ENCODE data around the gene PLPPR5. TPM values are rescaled to one million over a fixed set of nuclear protein-coding genes. Genes with fewer than 3 reads are reported as not detected.

The PLPPR5 gene
- total and polyA plus RNA-seq, 8 donors, result 0.06 to 1.5 (median 0.17) TPM; not detected in 1

DNA sequence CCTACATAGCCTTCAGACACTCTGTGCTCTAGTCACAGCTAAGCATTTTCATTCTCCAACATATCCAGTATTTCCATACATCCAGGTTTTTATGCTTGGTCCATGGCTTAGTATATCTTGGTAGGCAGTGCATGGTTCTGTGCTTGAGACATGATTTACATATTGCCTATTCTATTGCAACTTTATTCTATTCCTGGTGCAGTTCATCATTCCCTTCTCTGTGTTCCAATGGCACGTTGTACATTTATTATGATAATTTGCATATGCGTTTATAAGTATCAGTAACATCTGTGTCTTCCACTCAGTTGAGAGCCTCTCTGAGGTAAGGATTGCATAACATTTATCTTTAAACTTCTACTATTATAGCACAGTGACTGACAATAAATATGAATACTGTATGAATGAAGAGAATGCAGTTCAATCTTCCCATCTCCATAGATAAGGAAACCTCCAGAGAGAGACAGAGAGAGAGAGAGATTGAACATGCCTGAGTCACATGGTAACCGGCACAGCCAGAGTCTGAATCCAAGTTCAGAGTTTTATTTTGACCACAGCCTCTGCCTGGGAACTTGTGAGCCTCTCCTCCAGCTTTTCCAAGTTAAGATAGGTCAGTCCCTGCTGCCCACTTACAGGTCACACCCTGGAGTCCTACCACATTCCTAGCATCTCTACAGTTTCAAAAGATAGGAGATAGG is 41.5 kb downstream of the PLPPR5 start:
- Histone ChIP-seq H3K9me3 (no peaks in the 10 kb centered on the region), H3K27me3 (no peaks in the 10 kb centered on the region), H3K4me1 (no peaks in the 10 kb centered on the region), H3K27ac (no peak overlapping the region), H3K36me3 (no peaks in the 10 kb centered on the region), H3K4me3 (no peak overlapping the region)
- ATAC-seq (no peak), DNase-seq (no peak), FAIRE-seq (no peak)
- 51 to 66% methylated on average over 3 of the region's 3 CpGs for WGBS, 2 donors
- TF ChIP-seq, protein P1, sequence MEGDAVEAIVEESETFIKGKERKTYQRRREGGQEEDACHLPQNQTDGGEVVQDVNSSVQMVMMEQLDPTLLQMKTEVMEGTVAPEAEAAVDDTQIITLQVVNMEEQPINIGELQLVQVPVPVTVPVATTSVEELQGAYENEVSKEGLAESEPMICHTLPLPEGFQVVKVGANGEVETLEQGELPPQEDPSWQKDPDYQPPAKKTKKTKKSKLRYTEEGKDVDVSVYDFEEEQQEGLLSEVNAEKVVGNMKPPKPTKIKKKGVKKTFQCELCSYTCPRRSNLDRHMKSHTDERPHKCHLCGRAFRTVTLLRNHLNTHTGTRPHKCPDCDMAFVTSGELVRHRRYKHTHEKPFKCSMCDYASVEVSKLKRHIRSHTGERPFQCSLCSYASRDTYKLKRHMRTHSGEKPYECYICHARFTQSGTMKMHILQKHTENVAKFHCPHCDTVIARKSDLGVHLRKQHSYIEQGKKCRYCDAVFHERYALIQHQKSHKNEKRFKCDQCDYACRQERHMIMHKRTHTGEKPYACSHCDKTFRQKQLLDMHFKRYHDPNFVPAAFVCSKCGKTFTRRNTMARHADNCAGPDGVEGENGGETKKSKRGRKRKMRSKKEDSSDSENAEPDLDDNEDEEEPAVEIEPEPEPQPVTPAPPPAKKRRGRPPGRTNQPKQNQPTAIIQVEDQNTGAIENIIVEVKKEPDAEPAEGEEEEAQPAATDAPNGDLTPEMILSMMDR (IDR thresholded peaks at IDR 0.05), result no peak
- intact Hi-C loops (cut with DNase I), result no loop called here

- DNase-seq (no peak), FAIRE-seq (no peak), ATAC-seq (no peak)
- intact Hi-C loops (cut with DNase I), result no loop called here
- H3K4me1 ChIP-seq, result no peaks in the 10 kb centered on the region
- H3K27me3 ChIP-seq, result no peaks in the 10 kb centered on the region
- no peaks in the 10 kb centered on the region for H3K36me3 ChIP-seq
- H3K4me3 ChIP-seq, result no peak overlapping the region
- TF ChIP-seq, protein P1 (IDR thresholded peaks at IDR 0.05), result no peak
- H3K27ac ChIP-seq, result no peak overlapping the region
- H3K9me3 ChIP-seq, result no peaks in the 10 kb centered on the region
Observed at GRCh38 chr1:98962156-98962555, 42.5 kb downstream of the PLPPR5 start.

DNA sequence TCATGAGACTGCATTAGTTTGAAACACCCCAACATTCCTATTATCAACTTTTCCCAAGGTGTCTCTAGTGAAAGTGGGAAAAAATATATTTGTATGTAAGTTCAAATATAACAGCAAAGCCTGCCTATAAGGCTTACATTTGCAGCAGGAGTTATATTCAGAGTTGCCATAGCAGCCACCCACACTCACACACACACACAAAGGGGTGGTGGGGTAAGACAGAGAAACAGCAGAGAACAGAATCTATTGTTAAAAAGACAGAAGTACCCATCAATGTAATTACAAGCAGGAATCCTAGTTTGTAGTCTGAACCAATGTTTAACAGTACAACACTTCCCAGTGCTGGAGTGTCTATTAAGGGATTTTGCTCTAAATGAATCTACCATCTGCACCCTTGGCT is 55.0 kb downstream of the PLPPR5 start:
- H3K4me3 ChIP-seq, result no peak overlapping the region
- no peak for FAIRE-seq
- TF ChIP-seq, protein P1 (IDR thresholded peaks at IDR 0.05), result no peak
- no peaks in the 10 kb centered on the region for H3K9me3 ChIP-seq
- H3K27me3 ChIP-seq, result no peaks in the 10 kb centered on the region
- no peaks in the 10 kb centered on the region for H3K4me1 ChIP-seq
- H3K27ac ChIP-seq, result no peak overlapping the region
- intact Hi-C loops (cut with DNase I), result no loop called here
- H3K36me3 ChIP-seq, result no peaks in the 10 kb centered on the region
- ATAC-seq, result no peak
- no peak for DNase-seq

DNA sequence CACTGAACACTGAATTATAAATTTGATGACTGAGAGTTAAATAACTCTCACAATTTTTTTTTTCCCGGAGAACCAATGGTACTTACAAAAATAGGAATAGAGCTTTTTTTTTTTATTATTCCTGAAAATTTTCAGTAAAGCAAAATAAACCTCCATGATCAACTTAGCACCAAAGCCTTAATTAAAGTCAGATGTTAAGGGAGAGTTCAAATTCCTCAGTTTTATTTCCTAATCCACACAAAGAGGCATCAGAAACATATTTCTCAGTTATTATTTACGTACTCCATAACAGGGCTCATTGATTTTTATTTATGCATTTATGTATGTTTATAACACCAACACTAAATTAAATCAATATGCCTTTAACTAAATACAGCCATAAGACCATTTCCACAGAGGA is 55.5 kb downstream of the PLPPR5 start:
- Histone ChIP-seq H3K4me3 (no peak overlapping the region), H3K9me3 (no peaks in the 10 kb centered on the region), H3K27ac (no peak overlapping the region), H3K27me3 (no peaks in the 10 kb centered on the region), H3K4me1 (no peaks in the 10 kb centered on the region), H3K36me3 (no peaks in the 10 kb centered on the region)
- DNase-seq, result no peak
- FAIRE-seq, result no peak
- ATAC-seq, result no peak
- 50 to 57% methylated on average over 2 of the region's 2 CpGs for WGBS, 2 donors
- intact Hi-C loops (cut with DNase I), result no loop called here
- TF ChIP-seq, protein P1 (IDR thresholded peaks at IDR 0.05), result no peak

DNA sequence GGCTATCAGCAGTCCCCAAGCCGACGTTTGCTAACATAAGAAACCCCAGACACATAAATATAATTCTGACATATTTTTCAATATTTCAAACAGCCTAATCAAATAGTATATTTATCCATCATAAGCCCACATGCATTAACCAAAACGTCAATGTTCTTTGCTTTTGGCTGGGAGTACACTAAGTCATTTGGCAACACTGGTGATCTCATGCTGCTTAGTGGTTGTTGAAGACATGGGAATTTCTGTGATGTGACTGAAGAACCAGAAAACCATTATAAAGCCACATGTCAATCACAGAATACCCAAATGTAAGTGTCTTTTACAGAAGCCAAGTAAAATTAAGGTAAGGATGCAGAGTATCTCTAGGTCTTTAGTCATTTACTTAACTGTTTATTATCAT is 57.6 kb downstream of the PLPPR5 start:
- no peak overlapping the region for H3K4me3 ChIP-seq
- H3K4me1 ChIP-seq, result no peaks in the 10 kb centered on the region
- no peak overlapping the region for H3K27ac ChIP-seq
- TF ChIP-seq, protein P1 (IDR thresholded peaks at IDR 0.05), result no peak
- WGBS, 2 donors, result 25 to 29% methylated on average over 3 of the region's 3 CpGs
- no peak for FAIRE-seq
- intact Hi-C loops (cut with DNase I), result no loop called here
- H3K9me3 ChIP-seq, result no peaks in the 10 kb centered on the region
- no peaks in the 10 kb centered on the region for H3K27me3 ChIP-seq
- H3K36me3 ChIP-seq, result no peaks in the 10 kb centered on the region
- no peak for DNase-seq
- no peak for ATAC-seq

Data from pancreas (tissue), 10 donors.